GM12878 (cell line): ENCODE data around the gene THBS1. TPM values are rescaled to one million over a fixed set of nuclear protein-coding genes. Genes with fewer than 3 reads are reported as not detected.

Source experiments
- CUX1 ChIP-seq: IDR thresholded peaks from 2 replicates; pipeline ENCODE4 v1.6.1; 2012; ENCODE audit warnings: improper control_type of control experiment, low read depth, low read length; ENCODE audit not compliant: insufficient replicate concordance
- EED ChIP-seq: sonication (generic); IDR thresholded peaks from 2 replicates; pipeline ENCODE4 v1.6.1; 2016; ENCODE audit warnings: antibody characterized with exemption, low read depth
- KLF5 ChIP-seq: fragments of 450-650 bp; IDR thresholded peaks from 2 replicates; pipeline ENCODE4 v1.6.1; 2014; ENCODE audit warnings: mild to moderate bottlenecking; ENCODE audit not compliant: partially characterized antibody
- NFYB ChIP-seq: IDR thresholded peaks from 2 replicates; pipeline ENCODE4 v1.6.1; 2011; ENCODE audit warnings: low read depth, mild to moderate bottlenecking, low read length, improper control_type of control experiment, moderate library complexity; ENCODE audit not compliant: insufficient read depth
- NRF1 ChIP-seq: conservative IDR thresholded peaks from 2 replicates; pipeline ENCODE4 v1.6.1; 2011; ENCODE audit warnings: mild to moderate bottlenecking, low read depth, low read length, improper control_type of control experiment
- RAD21 ChIP-seq: IDR thresholded peaks from 2 replicates; pipeline ENCODE4 v1.6.1; 2011; ENCODE audit warnings: mild to moderate bottlenecking, low read depth, low read length, moderate library complexity; ENCODE audit not compliant: insufficient read depth
- RCOR1 ChIP-seq: conservative IDR thresholded peaks from 2 replicates; pipeline ENCODE4 v1.6.1; 2012; ENCODE audit warnings: low read depth, low read length, improper control_type of control experiment
- RELA ChIP-seq: fragments of 450-650 bp; IDR thresholded peaks from 2 replicates; pipeline ENCODE4 v1.8.0; 2014; ENCODE audit warnings: borderline replicate concordance; ENCODE audit not compliant: partially characterized antibody
- REST ChIP-seq: IDR thresholded peaks from 2 replicates; pipeline ENCODE4 v1.6.1; 2012; ENCODE audit warnings: mild to moderate bottlenecking, low read depth, low read length
- SREBF2 ChIP-seq: IDR thresholded peaks from 2 replicates; pipeline ENCODE4 v1.6.1; 2012; ENCODE audit warnings: mild to moderate bottlenecking, low read length
- polyA plus RNA-seq, 11 experiments: library from polyadenylated mRNA; depleted of rRNA in 4 of 11; unstranded in 6 of 11; stranded (reverse) in 5 of 11; fragments of >200 nt; fragmentation: Nextera tagmentation in 4 of 11; fragmentation: Illumina TruSeq in 1 of 11; extraction: Ambion mirVana in 4 of 11; extraction: Trizol in 1 of 11; gene quantifications; 1 replicate in 1 of 11; 2 replicates in 10 of 11; pipeline versions ENCODE4 v1.2.1 to v1.2.3, GENCODE V29; 2011 to 2016; ENCODE audit warnings: inconsistent platforms in 2 of 11, missing spikeins in 2 of 11, low read depth in 1 of 11
- total RNA-seq, 4 experiments: library from RNA; depleted of rRNA in 3 of 4; stranded (reverse); fragments of >200 nt in 3 of 4; fragmentation: Illumina TruSeq in 1 of 4; extraction: Trizol in 1 of 4; gene quantifications; 2 replicates each; pipeline versions ENCODE4 v1.2.1 to v1.2.3, GENCODE V29; 2013 to 2021
- TF ChIP-seq, protein P1 (sequence below): IDR thresholded peaks from 2 replicates; pipeline ENCODE4 v1.6.1; 2012; ENCODE audit warnings: low read depth, low read length, improper control_type of control experiment

THBS1 gene
- total and polyA plus RNA-seq, 10 of the 15 experiments (the other 5 are each of a cell fraction or from before 2014, with no cell fraction given): under 0.01 to 1.5 (median 0.23) TPM; not detected in 3

DNA sequence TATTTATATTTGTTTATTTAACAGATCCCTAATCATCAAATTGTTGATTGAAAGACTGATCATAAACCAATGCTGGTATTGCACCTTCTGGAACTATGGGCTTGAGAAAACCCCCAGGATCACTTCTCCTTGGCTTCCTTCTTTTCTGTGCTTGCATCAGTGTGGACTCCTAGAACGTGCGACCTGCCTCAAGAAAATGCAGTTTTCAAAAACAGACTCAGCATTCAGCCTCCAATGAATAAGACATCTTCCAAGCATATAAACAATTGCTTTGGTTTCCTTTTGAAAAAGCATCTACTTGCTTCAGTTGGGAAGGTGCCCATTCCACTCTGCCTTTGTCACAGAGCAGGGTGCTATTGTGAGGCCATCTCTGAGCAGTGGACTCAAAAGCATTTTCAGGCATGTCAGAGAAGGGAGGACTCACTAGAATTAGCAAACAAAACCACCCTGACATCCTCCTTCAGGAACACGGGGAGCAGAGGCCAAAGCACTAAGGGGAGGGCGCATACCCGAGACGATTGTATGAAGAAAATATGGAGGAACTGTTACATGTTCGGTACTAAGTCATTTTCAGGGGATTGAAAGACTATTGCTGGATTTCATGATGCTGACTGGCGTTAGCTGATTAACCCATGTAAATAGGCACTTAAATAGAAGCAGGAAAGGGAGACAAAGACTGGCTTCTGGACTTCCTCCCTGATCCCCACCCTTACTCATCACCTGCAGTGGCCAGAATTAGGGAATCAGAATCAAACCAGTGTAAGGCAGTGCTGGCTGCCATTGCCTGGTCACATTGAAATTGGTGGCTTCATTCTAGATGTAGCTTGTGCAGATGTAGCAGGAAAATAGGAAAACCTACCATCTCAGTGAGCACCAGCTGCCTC, 14.7 kb downstream of the THBS1 start (continued):
- TF ChIP-seq CUX1 (no peak), NRF1 (no peak), SREBF2 (no peak), RELA (no peak), REST (no peak), KLF5 (no peak), RCOR1 (no peak), NFYB (no peak), RAD21 (no peak), EED (no peak)
- TF ChIP-seq, protein P1, sequence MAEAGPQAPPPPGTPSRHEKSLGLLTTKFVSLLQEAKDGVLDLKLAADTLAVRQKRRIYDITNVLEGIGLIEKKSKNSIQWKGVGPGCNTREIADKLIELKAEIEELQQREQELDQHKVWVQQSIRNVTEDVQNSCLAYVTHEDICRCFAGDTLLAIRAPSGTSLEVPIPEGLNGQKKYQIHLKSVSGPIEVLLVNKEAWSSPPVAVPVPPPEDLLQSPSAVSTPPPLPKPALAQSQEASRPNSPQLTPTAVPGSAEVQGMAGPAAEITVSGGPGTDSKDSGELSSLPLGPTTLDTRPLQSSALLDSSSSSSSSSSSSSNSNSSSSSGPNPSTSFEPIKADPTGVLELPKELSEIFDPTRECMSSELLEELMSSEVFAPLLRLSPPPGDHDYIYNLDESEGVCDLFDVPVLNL: no peak
